ENCODE results near the gene LRSAM1.

Gene LRSAM1
- total RNA-seq: 31.9 to 67.9 (median 36.5) reads per million in 9 experiments

GRCh38 chr9:127450830-127451607 is at the start of gene LRSAM1, which contains the start of gene RPL12:
TSS of gene LRSAM1 (plus strand) at chr9:127451510. CDS start at chr9:127454528, 3,018 bp downstream.
TSS of gene RPL12 (minus strand) at chr9:127451406. CDS start at chr9:127451317, 89 bp downstream.
- no peaks in the 10 kb centered on the region for H3K27me3 Mint-ChIP-seq
- DNase-seq (peak; percentile 99 to 100 (median 100)), ATAC-seq (replicated peaks) (peak; percentile 83)
- H3K36me3 Mint-ChIP-seq (ENCODE audit: insufficient read depth): peaks cover 59% of the 10 kb centered on the region
- peak within 1 kb of the TSS; percentile 97 to 98 for H3K27ac Mint-ChIP-seq
- H3K4me1 Mint-ChIP-seq (ENCODE audit: low read depth in 2 of 2): peaks cover 33 to 39% of the 10 kb centered on the region in 2 donors
- peak within 1 kb of the TSS; percentile 93 to 95 for H3K4me3 Mint-ChIP-seq
- H3K9me3 Mint-ChIP-seq: no peaks in the 10 kb centered on the region

- DNase-seq (no peak), ATAC-seq (replicated peaks) (no peak)
- peaks cover 2% of the 10 kb centered on the region for H3K36me3 Mint-ChIP-seq (ENCODE audit: insufficient read depth)
These were observed 48.8 kb upstream of the LRSAM1 start for GRCh38 chr9:127402401-127403090.

GRCh38 chr9:127403507-127404192 is 47.7 kb upstream of the LRSAM1 start:
- H3K4me3 Mint-ChIP-seq: no peak overlapping the region
- peaks cover 2% of the 10 kb centered on the region for H3K36me3 Mint-ChIP-seq (ENCODE audit: insufficient read depth)
- no peak overlapping the region for H3K27ac Mint-ChIP-seq
- DNase-seq (no peak), ATAC-seq (replicated peaks) (no peak)
- H3K9me3 Mint-ChIP-seq: no peaks in the 10 kb centered on the region
- H3K4me1 Mint-ChIP-seq (ENCODE audit: low read depth in 2 of 2): peaks cover under 1% of the 10 kb centered on the region in 2 donors
- peaks cover 0 to 1% of the 10 kb centered on the region in 2 donors for H3K27me3 Mint-ChIP-seq

More at GRCh38 chr9:127402401-127403090, 48.8 kb upstream of the LRSAM1 start:
- Mint-ChIP-seq H3K9me3 (no peaks in the 10 kb centered on the region), H3K27ac (no peak overlapping the region), H3K4me3 (no peak overlapping the region), H3K4me1 (ENCODE audit: low read depth in 2 of 2) (peaks cover 7 to 8% of the 10 kb centered on the region in 2 donors), H3K27me3 (peaks cover 0 to 8% of the 10 kb centered on the region in 2 donors)

- peaks cover 2% of the 10 kb centered on the region for H3K36me3 Mint-ChIP-seq (ENCODE audit: insufficient read depth)
- no peaks in the 10 kb centered on the region for H3K4me1 Mint-ChIP-seq (ENCODE audit: low read depth in 2 of 2)
- no peak overlapping the region for H3K4me3 Mint-ChIP-seq
- H3K27ac Mint-ChIP-seq: no peak overlapping the region
- DNase-seq (no peak), ATAC-seq (replicated peaks) (no peak)
- no peaks in the 10 kb centered on the region for H3K9me3 Mint-ChIP-seq
- H3K27me3 Mint-ChIP-seq: no peaks in the 10 kb centered on the region
These were observed 46.7 kb upstream of the LRSAM1 start for GRCh38 chr9:127404631-127405030.

GRCh38 chr9:127405344-127406125 is 45.8 kb upstream of the LRSAM1 start:
- Mint-ChIP-seq H3K4me1 (ENCODE audit: low read depth in 2 of 2) (no peaks in the 10 kb centered on the region), H3K27me3 (no peaks in the 10 kb centered on the region), H3K4me3 (no peak overlapping the region), H3K27ac (peak overlapping the region in 1 of 2 donors; percentile 75), H3K9me3 (no peaks in the 10 kb centered on the region), H3K36me3 (ENCODE audit: insufficient read depth) (peaks cover 9% of the 10 kb centered on the region)
- ATAC-seq (replicated peaks) (no peak), DNase-seq (no peak)

GRCh38 chr9:127406799-127407491 is 44.4 kb upstream of the LRSAM1 start:
- no peak for ATAC-seq (replicated peaks)
- no peak overlapping the region for H3K27ac Mint-ChIP-seq
- no peaks in the 10 kb centered on the region for H3K4me1 Mint-ChIP-seq (ENCODE audit: low read depth in 2 of 2)
- no peaks in the 10 kb centered on the region for H3K9me3 Mint-ChIP-seq
- no peaks in the 10 kb centered on the region for H3K27me3 Mint-ChIP-seq
- no peak for DNase-seq
- H3K36me3 Mint-ChIP-seq (ENCODE audit: insufficient read depth): peaks cover 9% of the 10 kb centered on the region
- H3K4me3 Mint-ChIP-seq: no peak overlapping the region

- Mint-ChIP-seq H3K36me3 (ENCODE audit: insufficient read depth) (peaks cover 9% of the 10 kb centered on the region), H3K9me3 (no peaks in the 10 kb centered on the region), H3K4me3 (no peak overlapping the region), H3K27ac (no peak overlapping the region), H3K4me1 (ENCODE audit: low read depth in 2 of 2) (no peaks in the 10 kb centered on the region), H3K27me3 (no peaks in the 10 kb centered on the region)
- ATAC-seq (replicated peaks): no peak
- no peak for DNase-seq
These were observed 43.8 kb upstream of the LRSAM1 start for GRCh38 chr9:127407492-127407843.

GRCh38 chr9:127411122-127411521 is 40.2 kb upstream of the LRSAM1 start:
- Mint-ChIP-seq H3K27ac (no peak overlapping the region), H3K27me3 (no peaks in the 10 kb centered on the region), H3K9me3 (no peaks in the 10 kb centered on the region), H3K4me3 (no peak overlapping the region), H3K4me1 (ENCODE audit: low read depth in 2 of 2) (no peaks in the 10 kb centered on the region), H3K36me3 (ENCODE audit: insufficient read depth) (peaks cover 6% of the 10 kb centered on the region)
- ATAC-seq (replicated peaks) (no peak), DNase-seq (no peak)

GRCh38 chr9:127415141-127415540 is 36.2 kb upstream of the LRSAM1 start:
- Mint-ChIP-seq H3K27ac (no peak overlapping the region), H3K9me3 (no peaks in the 10 kb centered on the region), H3K27me3 (no peaks in the 10 kb centered on the region), H3K4me1 (ENCODE audit: low read depth in 2 of 2) (peaks cover 5 to 12% of the 10 kb centered on the region in 2 donors), H3K36me3 (ENCODE audit: insufficient read depth) (peaks cover 4% of the 10 kb centered on the region), H3K4me3 (no peak overlapping the region)
- DNase-seq (no peak), ATAC-seq (replicated peaks) (no peak)

GRCh38 chr9:127415657-127416056 is 35.7 kb upstream of the LRSAM1 start:
- H3K27me3 Mint-ChIP-seq: no peaks in the 10 kb centered on the region
- no peak overlapping the region for H3K4me3 Mint-ChIP-seq
- H3K27ac Mint-ChIP-seq: no peak overlapping the region
- DNase-seq (no peak), ATAC-seq (replicated peaks) (no peak)
- no peaks in the 10 kb centered on the region for H3K9me3 Mint-ChIP-seq
- H3K4me1 Mint-ChIP-seq (ENCODE audit: low read depth in 2 of 2): peaks cover 5 to 12% of the 10 kb centered on the region in 2 donors
- no peaks in the 10 kb centered on the region for H3K36me3 Mint-ChIP-seq (ENCODE audit: insufficient read depth)

- Mint-ChIP-seq H3K36me3 (ENCODE audit: insufficient read depth) (peaks cover 2% of the 10 kb centered on the region), H3K27me3 (no peaks in the 10 kb centered on the region), H3K9me3 (no peaks in the 10 kb centered on the region), H3K27ac (no peak overlapping the region), H3K4me1 (ENCODE audit: low read depth in 2 of 2) (peaks cover 7 to 12% of the 10 kb centered on the region in 2 donors), H3K4me3 (no peak overlapping the region)
- ATAC-seq (replicated peaks): no peak
- DNase-seq: no peak
These were observed 33.9 kb upstream of the LRSAM1 start for GRCh38 chr9:127417131-127418036.

- Mint-ChIP-seq H3K4me1 (ENCODE audit: low read depth in 2 of 2) (peaks cover 10 to 16% of the 10 kb centered on the region in 2 donors), H3K27ac (no peak overlapping the region), H3K9me3 (no peaks in the 10 kb centered on the region), H3K36me3 (ENCODE audit: insufficient read depth) (peaks cover 2% of the 10 kb centered on the region), H3K27me3 (no peaks in the 10 kb centered on the region), H3K4me3 (no peak overlapping the region)
- DNase-seq: peak; percentile 11 to 37 (median 28)
- peak; percentile 91 for ATAC-seq (replicated peaks)
These were observed 33.3 kb upstream of the LRSAM1 start for GRCh38 chr9:127418037-127418471.

All from effector memory CD8-positive, alpha-beta T cell (primary cell).